H9 (cell line): ENCODE data around the gene RAB1A. TPM values are rescaled to one million over a fixed set of nuclear protein-coding genes. Genes with fewer than 3 reads are reported as not detected.

Source experiments
- DNase-seq: peaks from one replicate; pipeline ENCODE4 v3.0.0-alpha.2; 2017
- H2AFZ ChIP-seq: one replicate; pipeline ENCODE4 v1.6.1; 2013; ENCODE audit warnings: mild to moderate bottlenecking, low read length, control low read depth, moderate library complexity
- H2AK5ac ChIP-seq: 2 replicates; pipeline ENCODE4 v1.6.1; 2013; ENCODE audit warnings: low read length, control low read depth, mixed read lengths; ENCODE audit not compliant: insufficient read length
- H2BK120ac ChIP-seq: one replicate; pipeline ENCODE4 v1.6.1; 2013; ENCODE audit warnings: low read depth, mild to moderate bottlenecking, low read length, control low read depth, inconsistent platforms; ENCODE audit not compliant: poor library complexity, severe bottlenecking
- H2BK12ac ChIP-seq: 2 replicates; pipeline ENCODE4 v1.6.1; 2013; ENCODE audit warnings: low read length, control low read depth, mixed read lengths, low read depth; ENCODE audit not compliant: insufficient read length
- H2BK15ac ChIP-seq: 2 replicates; pipeline ENCODE4 v1.6.1; 2013; ENCODE audit warnings: low read depth, low read length, control low read depth
- H2BK20ac ChIP-seq: one replicate; pipeline ENCODE4 v1.6.1; 2013; ENCODE audit warnings: low read depth, mild to moderate bottlenecking, low read length, control low read depth, inconsistent platforms; ENCODE audit not compliant: poor library complexity, severe bottlenecking
- H2BK5ac ChIP-seq: 2 replicates; pipeline ENCODE4 v1.6.1; 2013; ENCODE audit warnings: low read length, control low read depth, mixed read lengths; ENCODE audit not compliant: insufficient read length
- H3K14ac ChIP-seq: 2 replicates; pipeline ENCODE4 v1.6.1; 2013; ENCODE audit warnings: low read length, control low read depth; ENCODE audit not compliant: insufficient read depth
- H3K18ac ChIP-seq: 2 replicates; pipeline ENCODE4 v1.6.1; 2013; ENCODE audit warnings: low read depth, mild to moderate bottlenecking, mixed read lengths, low read length, control low read depth; ENCODE audit not compliant: insufficient read length
- H3K23ac ChIP-seq: 2 replicates; pipeline ENCODE4 v1.6.1; 2013; ENCODE audit warnings: low read length, control low read depth, mixed read lengths, low read depth; ENCODE audit not compliant: insufficient read length
- H3K23me2 ChIP-seq: 2 replicates; pipeline ENCODE4 v1.6.1; 2013; ENCODE audit warnings: low read depth, mild to moderate bottlenecking, mixed read lengths, low read length, control low read depth; ENCODE audit not compliant: insufficient read length, poor library complexity, severe bottlenecking
- H3K27ac ChIP-seq: 2 replicates; pipeline ENCODE4 v1.5.1; 2013; ENCODE audit warnings: low read length, control low read depth, mixed read lengths, low read depth; ENCODE audit not compliant: insufficient read length
- H3K27me3 ChIP-seq: 2 replicates; pipeline ENCODE4 v1.6.1; 2013; ENCODE audit warnings: low read length, control low read depth, inconsistent platforms; ENCODE audit not compliant: insufficient read depth
- H3K4ac ChIP-seq: 2 replicates; pipeline ENCODE4 v1.6.1; 2013; ENCODE audit warnings: low read depth, mild to moderate bottlenecking, control low read depth, inconsistent platforms, low read length, moderate library complexity
- H3K4me1 ChIP-seq: 2 replicates; pipeline ENCODE4 v1.6.1; 2013; ENCODE audit warnings: low read length, control low read depth, inconsistent platforms; ENCODE audit not compliant: insufficient read depth
- H3K4me2 ChIP-seq: 2 replicates; pipeline ENCODE4 v1.6.1; 2013; ENCODE audit warnings: low read length, control low read depth, mixed read lengths; ENCODE audit not compliant: insufficient read length, insufficient read depth
- H3K56ac ChIP-seq: 2 replicates; pipeline ENCODE4 v1.6.1; 2013; ENCODE audit warnings: low read depth, mild to moderate bottlenecking, mixed read lengths, low read length, control low read depth; ENCODE audit not compliant: insufficient read length
- H3K79me1 ChIP-seq: 2 replicates; pipeline ENCODE4 v1.6.1; 2013; ENCODE audit warnings: low read depth, mild to moderate bottlenecking, moderate library complexity, low read length, control low read depth, inconsistent platforms; ENCODE audit not compliant: insufficient read depth, poor library complexity, severe bottlenecking
- H3K79me2 ChIP-seq: 2 replicates; pipeline ENCODE4 v1.6.1; 2013; ENCODE audit warnings: low read length, control low read depth, inconsistent platforms; ENCODE audit not compliant: insufficient read depth
- H3K9ac ChIP-seq: 2 replicates; pipeline ENCODE4 v1.6.1; 2013; ENCODE audit warnings: low read length, control low read depth, mixed read lengths; ENCODE audit not compliant: insufficient read length; ENCODE audit errors: extremely low read depth
- H3K9me3 ChIP-seq: one replicate; pipeline ENCODE4 v1.6.1; 2013; ENCODE audit warnings: low read depth, low read length, inconsistent platforms; ENCODE audit not compliant: control insufficient read depth
- H3T11ph ChIP-seq: one replicate; pipeline ENCODE4 v1.6.1; 2013; ENCODE audit warnings: mild to moderate bottlenecking, low read length, control low read depth, inconsistent platforms
- H4K20me1 ChIP-seq: one replicate; pipeline ENCODE4 v1.6.1; 2013; ENCODE audit not compliant: control insufficient read depth, insufficient read length, insufficient read depth
- H4K5ac ChIP-seq: 2 replicates; pipeline ENCODE4 v1.6.1; 2013; ENCODE audit warnings: low read depth, mild to moderate bottlenecking, mixed read lengths, low read length, control low read depth; ENCODE audit not compliant: insufficient read length
- H4K8ac ChIP-seq: replicated peaks from 2 replicates; pipeline ENCODE4 v1.6.1; 2013; ENCODE audit warnings: low read length, control low read depth, mixed read lengths, low read depth; ENCODE audit not compliant: insufficient read length
- H4K91ac ChIP-seq: 2 replicates; pipeline ENCODE4 v1.6.1; 2013; ENCODE audit warnings: low read depth, mild to moderate bottlenecking, moderate library complexity, mixed read lengths, low read length, control low read depth; ENCODE audit not compliant: insufficient read length
- H3K27ac Mint-ChIP-seq, 3 experiments: 2 replicates in 2 of 3; 3 replicates in 1 of 3; pipeline ENCODE4 v1.8.0; 2020 to 2021; ENCODE audit warnings: mixed read lengths in 3 of 3, mild to moderate bottlenecking in 1 of 3, moderate library complexity in 1 of 3
- H3K27me3 Mint-ChIP-seq: 2 replicates; pipeline ENCODE4 v1.8.0; 2021; ENCODE audit warnings: low read depth, mild to moderate bottlenecking, moderate library complexity, mixed read lengths
- H3K36me3 Mint-ChIP-seq, 3 experiments: 2 replicates in 2 of 3; 3 replicates in 1 of 3; pipeline ENCODE4 v1.8.0; 2020 to 2021; ENCODE audit warnings: low read depth in 3 of 3, mixed read lengths in 3 of 3; ENCODE audit not compliant: insufficient read depth in 1 of 3
- H3K4me1 Mint-ChIP-seq, 2 experiments: 2 replicates each; pipeline ENCODE4 v1.8.0; 2020; ENCODE audit warnings: mixed read lengths in 2 of 2
- H3K4me3 Mint-ChIP-seq, 2 experiments: 2 replicates in 1 of 2; 3 replicates in 1 of 2; pipeline ENCODE4 v1.8.0; 2020 to 2021; ENCODE audit warnings: mild to moderate bottlenecking in 2 of 2, mixed read lengths in 2 of 2, moderate library complexity in 1 of 2
- H3K9me3 Mint-ChIP-seq, 2 experiments: 2 replicates in 1 of 2; 3 replicates in 1 of 2; pipeline ENCODE4 v1.8.0; 2020; ENCODE audit warnings: mild to moderate bottlenecking in 2 of 2, mixed read lengths in 2 of 2, moderate library complexity in 1 of 2
- WGBS: extraction: QIAGEN DNeasy Blood & Tissue Kit; methylation state at CpG from one replicate; pipeline ENCODE4 v1.1.7; 2013; ENCODE audit warnings: missing lambda C conversion rate, low lambda C conversion rate, mixed read lengths; ENCODE audit not compliant: insufficient read length; ENCODE audit errors: extremely low coverage; 5-methylcytosine and 5-hydroxymethylcytosine counted together
- total RNA-seq: library from RNA; stranded (reverse); gene quantifications from 2 replicates; pipeline ENCODE4 v1.2.1, GENCODE V29; 2021
- TF ChIP-seq, protein P1 (sequence below): fragments of 200-600 bp; sonication (generic); conservative IDR thresholded peaks from 3 replicates; pipeline ENCODE4 v1.8.0; 2021; ENCODE audit warnings: antibody characterized with exemption, mild to moderate bottlenecking

RAB1A gene
- total RNA-seq, 1 experiment from 2014 or later, result 112 TPM

DNA sequence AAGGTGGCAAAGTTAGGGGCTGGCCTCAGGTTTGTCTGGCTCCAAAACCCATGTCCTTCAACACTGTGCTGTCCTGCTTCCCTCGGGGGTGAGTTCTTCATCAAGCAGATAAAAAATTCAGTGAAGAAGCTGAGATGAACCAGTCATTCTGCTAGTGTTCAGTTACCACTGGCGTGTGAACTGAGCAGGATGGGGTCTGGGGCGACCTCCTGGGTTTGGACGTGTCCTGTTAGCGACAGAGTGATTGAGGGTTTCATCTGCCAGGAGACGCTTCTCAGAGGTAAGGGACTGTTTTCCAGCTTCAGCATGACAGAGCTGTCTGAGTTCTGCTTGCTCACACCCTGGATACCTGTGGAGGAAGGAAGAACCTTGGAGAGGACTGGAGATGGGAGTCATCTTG is 59.0 kb downstream of the RAB1A start:
- H3K56ac ChIP-seq, result no peak overlapping the region
- H3K27me3 Mint-ChIP-seq, result no peaks in the 10 kb centered on the region
- no peak overlapping the region for H2BK20ac ChIP-seq
- H3K4ac ChIP-seq, result no peak overlapping the region
- H2AK5ac ChIP-seq, result no peak overlapping the region
- H3K27ac ChIP-seq, result no peak overlapping the region
- H4K20me1 ChIP-seq, result no peaks in the 10 kb centered on the region
- no peak overlapping the region for H3K9ac ChIP-seq
- WGBS, result no CpG with 5 or more reads among the region's 6 CpGs
- H3K36me3 Mint-ChIP-seq, result peaks cover 31 to 51% (median 51%) of the 10 kb centered on the region in 3 experiments; a peak in 6 of 7 replicates
- H2BK15ac ChIP-seq, result no peak overlapping the region
- H2BK120ac ChIP-seq, result no peak overlapping the region
- no peak overlapping the region for H4K5ac ChIP-seq
- no peak overlapping the region for H2BK12ac ChIP-seq
- 0 out of 7 replicates have a peak overlapping the region, but pooled peaks of 1 of the 3 experiments have one; percentile 50 for H3K27ac Mint-ChIP-seq
- no peak overlapping the region for H3K4me2 ChIP-seq
- no peak overlapping the region for H4K8ac ChIP-seq
- no peaks in the 10 kb centered on the region for H3K79me1 ChIP-seq
- H3K27me3 ChIP-seq, result no peaks in the 10 kb centered on the region
- TF ChIP-seq, protein P1, sequence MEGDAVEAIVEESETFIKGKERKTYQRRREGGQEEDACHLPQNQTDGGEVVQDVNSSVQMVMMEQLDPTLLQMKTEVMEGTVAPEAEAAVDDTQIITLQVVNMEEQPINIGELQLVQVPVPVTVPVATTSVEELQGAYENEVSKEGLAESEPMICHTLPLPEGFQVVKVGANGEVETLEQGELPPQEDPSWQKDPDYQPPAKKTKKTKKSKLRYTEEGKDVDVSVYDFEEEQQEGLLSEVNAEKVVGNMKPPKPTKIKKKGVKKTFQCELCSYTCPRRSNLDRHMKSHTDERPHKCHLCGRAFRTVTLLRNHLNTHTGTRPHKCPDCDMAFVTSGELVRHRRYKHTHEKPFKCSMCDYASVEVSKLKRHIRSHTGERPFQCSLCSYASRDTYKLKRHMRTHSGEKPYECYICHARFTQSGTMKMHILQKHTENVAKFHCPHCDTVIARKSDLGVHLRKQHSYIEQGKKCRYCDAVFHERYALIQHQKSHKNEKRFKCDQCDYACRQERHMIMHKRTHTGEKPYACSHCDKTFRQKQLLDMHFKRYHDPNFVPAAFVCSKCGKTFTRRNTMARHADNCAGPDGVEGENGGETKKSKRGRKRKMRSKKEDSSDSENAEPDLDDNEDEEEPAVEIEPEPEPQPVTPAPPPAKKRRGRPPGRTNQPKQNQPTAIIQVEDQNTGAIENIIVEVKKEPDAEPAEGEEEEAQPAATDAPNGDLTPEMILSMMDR, result no peak
- no peak overlapping the region for H3K4me3 Mint-ChIP-seq
- H3T11ph ChIP-seq, result no peak overlapping the region
- peaks cover 2% of the 10 kb centered on the region; the same call in 1 of the 2 replicates for H3K79me2 ChIP-seq
- no peak overlapping the region for H3K18ac ChIP-seq
- H3K4me1 ChIP-seq, result no peaks in the 10 kb centered on the region; the same call in 1 of the 2 replicates
- H4K91ac ChIP-seq, result no peak overlapping the region
- H3K9me3 Mint-ChIP-seq, result no peaks in the 10 kb centered on the region
- peaks cover 9% of the 10 kb centered on the region in 2 experiments for H3K4me1 Mint-ChIP-seq
- no peaks in the 10 kb centered on the region for H3K9me3 ChIP-seq
- DNase-seq, result no peak
- no peak overlapping the region for H2AFZ ChIP-seq
- no peak overlapping the region for H3K23ac ChIP-seq
- H3K23me2 ChIP-seq, result no peaks in the 10 kb centered on the region
- no peak overlapping the region for H2BK5ac ChIP-seq
- no peak overlapping the region for H3K14ac ChIP-seq
